AG04449 (cell line): Measurements from ENCODE around the gene LRSAM1.

ENCODE experiments used
- CTCF ChIA-PET: fragments of 350-600 bp; formaldehyde crosslinking; extraction: SDS; loops from one replicate; lab custom pipeline; 2021; ENCODE audit warnings: antibody characterized with exemption; lab: Yijun Ruan, JAX
- POLR2A ChIA-PET: fragments of 400-600, 350-600 bp; formaldehyde crosslinking; extraction: SDS; loops from one replicate; lab custom pipeline; 2020; ENCODE audit warnings: antibody characterized with exemption, inconsistent platforms; lab: Yijun Ruan, JAX
- DNase-seq: peaks from one replicate; pipeline ENCODE4 v3.0.0-alpha.2; 2010; ENCODE audit warnings: low read depth, low spot score
- H3K4me3 ChIP-seq: 2 replicates; pipeline ENCODE4 v1.5.1; 2011; ENCODE audit warnings: low read depth, mild to moderate bottlenecking, control low read depth, low read length
- CTCF ChIP-seq: IDR thresholded peaks from one replicate; pipeline ENCODE4 v1.5.1; 2011; ENCODE audit warnings: mild to moderate bottlenecking, moderate library complexity, low read length, control low read depth, inconsistent platforms; ENCODE audit not compliant: insufficient read depth; ENCODE audit errors: missing control alignments

The LRSAM1 gene

GRCh38 chr9:127514468-127514867 lies 63.2 kb downstream of the LRSAM1 start:
- ChIA-PET POLR2A (interaction anchor here (0.7 kb wide), 1 partner anchor 70 kb away, joined by 3 read pairs; no protein-coding TSS in a partner anchor), CTCF (interaction anchor here (0.9 to 6.9 kb wide), 5 partner anchors 10 to 71 kb away, joined by 3 to 48 read pairs (median 4); no protein-coding TSS in a partner anchor)
- TF ChIP-seq CTCF, result no peak
- H3K4me3 ChIP-seq, result no peak overlapping the region
- DNase-seq, result no peak

GRCh38 chr9:127516835-127517607 lies 65.7 kb downstream of the LRSAM1 start:
- no peak for TF ChIP-seq CTCF
- H3K4me3 ChIP-seq, result no peak overlapping the region
- CTCF ChIA-PET, result interaction anchor here (0.9 to 6.9 kb wide), 8 partner anchors 9 to 218 kb away, joined by 3 to 48 read pairs (median 3); partner anchors contain the start of gene TOR2A
- POLR2A ChIA-PET, result interaction anchor here (0.7 to 1.4 kb wide), 2 partner anchors 10 to 45 kb away, joined by 3 to 6 read pairs; no protein-coding TSS in a partner anchor
- DNase-seq, result no peak

- H3K4me3 ChIP-seq, result no peak overlapping the region
- no peak for DNase-seq
- ChIA-PET POLR2A (interaction anchor here (0.7 kb wide), 1 partner anchor 11 kb away, joined by 3 read pairs; no protein-coding TSS in a partner anchor), CTCF (interaction anchor here (0.6 to 6.9 kb wide), 8 partner anchors 8 to 275 kb away, joined by 3 to 48 read pairs (median 3); partner anchors contain the start of gene TOR2A)
- TF ChIP-seq CTCF, result no peak
Measured at GRCh38 chr9:127517620-127518019, 66.3 kb downstream of the LRSAM1 start.

GRCh38 chr9:127518091-127518856 lies 67.0 kb downstream of the LRSAM1 start:
- no peak overlapping the region for H3K4me3 ChIP-seq
- ChIA-PET POLR2A (interaction anchor here (0.7 to 1.9 kb wide), 3 partner anchors 43 to 60 kb away, joined by 3 to 6 read pairs (median 5); no protein-coding TSS in a partner anchor), CTCF (interaction anchor here (0.6 to 6.9 kb wide), 10 partner anchors 8 to 274 kb away, joined by 3 to 48 read pairs (median 3); partner anchors contain the start of gene CDK9)
- no peak for DNase-seq
- TF ChIP-seq CTCF, result no peak

- no peak overlapping the region for H3K4me3 ChIP-seq
- TF ChIP-seq CTCF, result no peak
- CTCF ChIA-PET, result interaction anchor here (1.1 to 6.9 kb wide), 7 partner anchors 9 to 266 kb away, joined by 3 to 48 read pairs (median 4); partner anchors contain the start of gene CDK9
- POLR2A ChIA-PET, result interaction anchor here (0.6 to 2.6 kb wide), 8 partner anchors 17 to 59 kb away, joined by 3 to 18 read pairs (median 5); no protein-coding TSS in a partner anchor
- DNase-seq, result peak; percentile 81
Measured at GRCh38 chr9:127519301-127520166, 68.2 kb downstream of the LRSAM1 start.
